Measurements from ENCODE around the gene SLC13A4.
"Not testable (repeated sequence)": the region's sequence is repeated elsewhere in the genome, so short reads cannot be mapped to it uniquely, and the experiment has no call there.

The SLC13A4 gene

GRCh38 chr7:135718219-135718618, 9.8 kb downstream of the SLC13A4 start:
- DNase-seq (ENCODE audit: low read depth in 3 of 3): no peak

GRCh38 chr7:135717693-135718092, 10.3 kb downstream of the SLC13A4 start:
- no peak for DNase-seq (ENCODE audit: low read depth in 3 of 3)

GRCh38 chr7:135716677-135717238, 11.2 kb downstream of the SLC13A4 start:
- no peak for DNase-seq (ENCODE audit: low read depth in 3 of 3)

- DNase-seq (ENCODE audit: low read depth in 3 of 3): no peak
Observed at GRCh38 chr7:135715673-135716072, 12.3 kb downstream of the SLC13A4 start.

GRCh38 chr7:135715055-135715522, 12.9 kb downstream of the SLC13A4 start:
- no peak for DNase-seq (ENCODE audit: low read depth in 3 of 3)

- no peak for DNase-seq (ENCODE audit: low read depth in 3 of 3)
Observed at GRCh38 chr7:135714534-135715009, 13.4 kb downstream of the SLC13A4 start.

GRCh38 chr7:135713836-135714470, 14.0 kb downstream of the SLC13A4 start:
- DNase-seq (ENCODE audit: low read depth in 3 of 3): no peak

GRCh38 chr7:135712796-135713195, 15.2 kb downstream of the SLC13A4 start:
- DNase-seq (ENCODE audit: low read depth in 3 of 3): no peak

- no peak for DNase-seq (ENCODE audit: low read depth in 3 of 3)
Observed at GRCh38 chr7:135712182-135712782, 15.7 kb downstream of the SLC13A4 start.

- DNase-seq (ENCODE audit: low read depth in 3 of 3): no peak
Observed at GRCh38 chr7:135711139-135711469, 16.9 kb downstream of the SLC13A4 start.

GRCh38 chr7:135710417-135711138, 17.4 kb downstream of the SLC13A4 start:
- no peak for DNase-seq (ENCODE audit: low read depth in 3 of 3)

- DNase-seq (ENCODE audit: low read depth in 3 of 3): no peak
Observed at GRCh38 chr7:135709508-135709907, 18.5 kb downstream of the SLC13A4 start.

GRCh38 chr7:135708041-135708440, 19.9 kb downstream of the SLC13A4 start:
- no peak for DNase-seq (ENCODE audit: low read depth in 3 of 3)

- no peak for DNase-seq (ENCODE audit: low read depth in 3 of 3)
Observed at GRCh38 chr7:135707570-135707966, 20.4 kb downstream of the SLC13A4 start.

- no peak for DNase-seq (ENCODE audit: low read depth in 3 of 3)
Observed at GRCh38 chr7:135706858-135707569, 21.0 kb downstream of the SLC13A4 start.

- no peak for DNase-seq (ENCODE audit: low read depth in 3 of 3)
Observed at GRCh38 chr7:135706038-135706742, 21.8 kb downstream of the SLC13A4 start.

GRCh38 chr7:135704698-135705097, 23.3 kb downstream of the SLC13A4 start:
- no peak for DNase-seq (ENCODE audit: low read depth in 3 of 3)

- no peak for DNase-seq (ENCODE audit: low read depth in 3 of 3)
Observed at GRCh38 chr7:135704074-135704473, 23.9 kb downstream of the SLC13A4 start.

- DNase-seq (ENCODE audit: low read depth in 3 of 3): no peak
Observed at GRCh38 chr7:135697276-135698049, 30.5 kb downstream of the SLC13A4 start.

GRCh38 chr7:135693558-135693957, 34.4 kb downstream of the SLC13A4 start:
- DNase-seq (ENCODE audit: low read depth in 3 of 3): no peak

GRCh38 chr7:135692606-135693005, 35.4 kb downstream of the SLC13A4 start:
- not testable (repeated sequence) for DNase-seq (ENCODE audit: low read depth in 3 of 3)

All from stimulated activated CD4-positive, alpha-beta T cell treated with anti-CD3 and anti-CD28 coated beads, TNF-alpha, amount 100 ng/mL, for 24 hours (primary cell).